GM21447 (cell line): Measurements from ENCODE around the gene CA6.
"Not testable (repeated sequence)": the region's sequence is repeated elsewhere in the genome, so short reads cannot be mapped to it uniquely, and the experiment has no call there.

Experiments used
- ATAC-seq: cut with Tn5 transposase; IDR thresholded peaks from one replicate; pipeline ENCODE4 v1.9.1; 2021; ENCODE audit not compliant: unreplicated experiment

CA6 gene

DNA sequence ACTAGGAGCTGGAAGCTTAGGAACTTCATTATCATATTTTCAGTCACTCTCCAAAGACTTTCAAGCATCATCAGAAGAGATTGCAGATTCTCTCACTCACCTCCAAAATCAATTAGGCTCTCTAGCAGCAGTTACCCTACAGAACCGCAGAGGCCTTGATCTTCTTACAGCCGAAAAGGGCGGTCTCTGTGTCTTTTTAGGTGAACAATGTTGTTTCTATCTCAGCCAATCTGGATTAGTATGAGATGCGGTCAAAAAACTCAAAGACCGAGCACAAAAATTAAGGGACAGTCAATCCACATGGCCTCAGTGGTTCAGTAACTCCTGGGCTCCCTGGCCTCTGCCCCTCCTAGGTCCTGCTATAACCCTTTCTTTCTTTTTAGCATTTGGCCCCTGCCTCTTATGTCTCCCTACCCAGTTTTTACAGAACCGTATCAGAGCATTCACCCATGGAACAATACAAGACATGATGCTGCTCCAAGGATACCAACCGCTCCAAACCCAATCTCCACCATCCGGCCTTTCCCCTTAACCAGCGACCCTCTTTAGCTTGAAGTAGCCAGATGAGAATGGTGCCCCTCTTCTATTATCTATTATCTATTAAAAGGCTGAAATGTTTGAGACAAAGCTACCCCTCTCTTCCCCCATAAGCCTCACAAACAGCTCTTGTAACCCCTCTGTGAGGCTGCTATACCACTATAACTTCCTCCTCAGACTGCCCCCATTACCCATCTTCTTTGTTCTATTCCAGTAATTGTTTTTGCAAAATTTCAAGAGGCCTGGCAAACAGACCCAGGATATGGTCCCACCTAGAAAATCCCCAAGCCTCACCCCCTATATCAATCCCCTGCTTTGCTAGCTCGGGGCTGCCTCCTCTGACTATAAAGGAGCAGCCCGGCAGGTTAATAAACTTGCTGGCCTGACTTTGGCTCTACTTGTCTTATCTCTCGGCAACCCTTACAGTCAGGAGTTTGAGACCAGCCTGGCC lies 18.7 kb upstream of the CA6 start:
- ATAC-seq = no peak

DNA sequence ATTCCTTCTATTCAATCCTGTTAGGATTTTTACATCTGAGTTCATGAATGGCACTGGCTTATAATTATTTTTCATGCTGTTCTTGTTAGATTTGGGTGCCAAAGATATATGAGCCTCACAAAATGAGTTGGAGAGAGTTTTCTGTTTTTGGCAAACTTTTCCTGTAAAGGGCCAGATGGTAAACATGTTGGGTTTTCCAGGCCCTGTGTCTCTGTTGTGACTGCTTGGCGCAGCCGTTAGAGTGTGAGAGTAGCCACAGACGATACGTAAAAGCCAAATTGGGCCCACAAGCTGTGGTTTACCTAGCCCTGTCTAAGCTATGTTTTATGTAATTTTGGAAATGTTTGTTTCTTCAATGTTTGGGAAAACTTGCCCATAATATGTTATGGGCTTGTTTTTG lies 15.6 kb upstream of the CA6 start:
- ATAC-seq = no peak

DNA sequence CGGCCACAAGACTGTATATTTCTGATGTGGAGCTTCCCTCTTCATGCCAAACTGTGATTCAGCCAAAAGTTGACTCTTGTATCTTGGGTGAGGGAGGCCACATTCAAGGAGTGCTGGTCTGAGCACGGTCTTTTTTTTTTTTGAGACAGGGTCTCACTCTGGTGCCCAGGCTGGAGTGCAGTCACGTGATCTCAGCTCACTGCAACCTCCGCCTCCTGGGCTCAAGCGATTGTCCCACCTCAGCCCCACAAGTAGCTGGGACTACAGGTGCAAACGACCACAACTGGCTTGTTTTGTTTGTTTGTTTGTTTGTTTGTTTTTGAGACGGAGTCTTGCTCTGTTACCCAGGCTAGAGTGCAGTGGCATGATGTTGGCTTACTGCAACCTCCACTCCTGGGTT lies 8.6 kb upstream of the CA6 start:
- ATAC-seq = not testable (repeated sequence)

- no peak for ATAC-seq
These were observed 8.0 kb upstream of the CA6 start for GRCh38 chr1:8937701-8938100.

GRCh38 chr1:8938232-8938999 lies 7.3 kb upstream of the CA6 start:
- ATAC-seq = no peak

GRCh38 chr1:8939000-8939265 lies 6.7 kb upstream of the CA6 start:
- ATAC-seq = no peak

GRCh38 chr1:8939362-8939995 lies 6.2 kb upstream of the CA6 start:
- ATAC-seq = no peak

DNA sequence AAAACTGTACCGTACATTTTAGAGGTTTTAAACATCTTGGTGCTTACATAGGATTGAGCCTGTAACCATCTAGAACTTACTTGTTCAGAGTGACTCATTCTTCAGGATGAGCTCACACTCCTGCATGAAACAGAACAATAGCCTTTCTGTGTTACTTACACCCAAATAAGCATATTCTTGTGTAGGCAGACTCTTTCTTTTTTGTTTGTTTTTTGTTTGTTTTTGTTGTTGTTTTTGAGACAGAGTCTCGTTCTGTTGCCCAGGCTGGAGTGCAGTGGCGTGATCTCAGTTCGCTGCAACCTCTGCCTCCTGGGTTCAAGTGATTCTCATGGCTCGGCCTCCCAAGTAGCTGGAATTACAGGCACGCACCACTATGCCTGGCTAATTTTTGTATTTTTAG lies 3.8 kb upstream of the CA6 start:
- ATAC-seq = no peak

DNA sequence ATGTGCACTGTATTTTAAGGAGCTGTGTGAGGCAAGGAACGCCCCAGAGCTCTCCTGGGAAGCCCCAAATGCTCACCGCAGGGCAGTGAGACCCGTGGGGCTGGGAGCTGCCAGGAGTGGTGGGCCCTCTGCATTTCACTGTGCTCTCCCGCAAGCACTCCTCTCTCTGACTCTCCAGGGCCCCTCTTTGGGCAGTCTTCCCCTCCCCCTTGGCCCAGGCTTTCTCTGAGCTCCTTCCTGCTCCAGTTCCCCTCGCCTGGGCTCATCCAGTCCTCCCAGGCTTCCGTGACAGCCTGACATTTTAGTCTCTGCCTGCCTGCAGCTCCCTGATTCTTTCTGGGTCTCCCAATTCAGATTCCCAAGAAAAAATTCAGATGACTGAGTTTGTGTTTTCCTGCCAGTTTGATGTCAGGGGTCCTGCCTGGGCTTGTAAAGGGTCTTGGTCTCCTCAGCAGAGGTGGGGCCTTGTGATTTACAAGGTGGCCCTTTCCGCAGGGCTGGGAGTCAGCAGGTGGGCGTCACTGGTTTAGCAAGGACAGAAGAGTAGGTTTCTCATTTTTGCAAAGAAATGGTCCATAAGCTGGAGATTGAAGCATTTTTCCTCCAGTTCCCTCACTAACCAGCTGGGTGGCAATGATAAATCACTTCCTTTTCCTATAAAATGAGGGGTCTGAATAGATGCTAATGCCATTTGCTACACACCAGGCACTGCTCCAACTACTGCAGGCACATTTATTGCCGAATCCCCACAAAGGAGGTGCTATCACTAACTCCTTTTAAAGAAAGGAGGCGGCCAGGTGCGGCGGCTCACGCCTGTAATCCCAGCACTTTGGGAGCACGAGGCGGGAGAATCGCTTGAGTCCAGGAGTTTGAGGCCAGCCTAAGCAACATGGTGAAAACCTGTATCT lies 1.9 kb upstream of the CA6 start:
- no peak for ATAC-seq

- ATAC-seq = no peak
These were observed 1.5 kb downstream of the CA6 start for GRCh38 chr1:8947127-8947691.

GRCh38 chr1:8950309-8950708 lies 4.6 kb downstream of the CA6 start:
- ATAC-seq = no peak

- no peak for ATAC-seq
These were observed 5.6 kb downstream of the CA6 start for GRCh38 chr1:8951231-8951630.

- ATAC-seq = no peak
These were observed 9.7 kb downstream of the CA6 start for GRCh38 chr1:8955406-8955805.

DNA sequence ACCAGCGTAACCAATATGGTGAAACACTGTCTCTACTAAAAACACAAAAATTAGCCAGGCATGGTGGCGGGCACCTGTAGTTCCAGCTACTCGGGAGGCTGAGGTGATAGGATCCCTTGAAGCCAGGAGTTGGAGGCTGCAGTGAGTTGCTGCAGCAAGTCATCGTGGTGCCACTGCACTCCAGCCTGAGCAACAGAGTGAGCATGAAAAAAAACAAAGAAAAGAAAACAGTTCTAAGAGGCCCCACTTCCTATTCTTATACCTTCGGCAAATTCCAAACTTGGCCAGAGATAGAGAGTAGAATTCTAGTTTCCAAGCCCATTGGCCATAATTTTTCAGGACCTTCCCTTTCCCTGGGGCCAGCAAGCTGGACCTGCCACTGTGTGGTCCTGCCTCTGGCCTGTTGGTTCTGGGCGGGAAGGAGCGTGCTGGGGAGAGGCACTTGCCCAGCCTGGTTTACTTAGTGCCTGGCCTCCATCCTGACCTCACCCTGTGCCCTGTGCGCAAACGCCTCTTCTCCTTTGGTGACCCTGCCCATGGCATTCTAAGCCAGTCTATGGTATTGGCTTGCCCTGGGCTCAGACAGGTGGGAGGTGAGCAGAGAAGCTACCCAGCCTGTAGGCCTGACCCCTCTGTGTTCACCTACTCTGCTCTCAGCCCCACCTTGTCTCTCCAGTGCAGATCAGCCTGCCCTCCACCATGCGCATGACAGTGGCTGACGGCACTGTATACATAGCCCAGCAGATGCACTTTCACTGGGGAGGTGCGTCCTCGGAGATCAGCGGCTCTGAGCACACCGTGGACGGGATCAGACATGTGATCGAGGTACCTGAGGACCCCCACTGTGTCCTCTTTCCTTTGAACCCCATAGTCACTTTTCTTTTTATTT lies 11.0 kb downstream of the CA6 start:
- ATAC-seq = no peak

- ATAC-seq = no peak
These were observed 17.3 kb downstream of the CA6 start for GRCh38 chr1:8962812-8963530.

- ATAC-seq = no peak
These were observed 18.3 kb downstream of the CA6 start for GRCh38 chr1:8963963-8964362.

GRCh38 chr1:8965121-8965820 lies 19.6 kb downstream of the CA6 start:
- ATAC-seq = no peak

DNA sequence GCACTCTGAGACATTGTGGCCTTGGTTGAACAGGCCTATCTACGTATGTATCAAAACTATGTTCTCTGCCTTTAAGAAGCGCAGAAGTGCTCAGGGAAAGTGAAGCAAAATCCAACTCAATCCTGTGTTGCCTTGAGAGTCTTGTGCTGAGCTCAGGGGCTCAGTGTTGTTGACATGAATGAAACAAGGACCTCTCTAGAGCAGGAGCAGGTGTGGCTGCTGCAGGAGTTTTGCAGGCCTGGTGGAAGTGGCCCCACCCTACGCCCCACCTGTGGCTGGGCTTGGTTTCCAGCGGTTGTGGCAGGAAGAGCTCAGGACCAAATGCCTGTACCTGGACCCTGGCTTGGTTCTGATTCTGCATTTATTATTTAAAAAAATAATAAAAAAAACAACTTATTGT lies 20.9 kb downstream of the CA6 start:
- ATAC-seq = no peak
